Measurements from ENCODE around the gene JAK1.
"Not testable (repeated sequence)": the region's sequence is repeated elsewhere in the genome, so short reads cannot be mapped to it uniquely, and the experiment has no call there.

Gene JAK1

DNA sequence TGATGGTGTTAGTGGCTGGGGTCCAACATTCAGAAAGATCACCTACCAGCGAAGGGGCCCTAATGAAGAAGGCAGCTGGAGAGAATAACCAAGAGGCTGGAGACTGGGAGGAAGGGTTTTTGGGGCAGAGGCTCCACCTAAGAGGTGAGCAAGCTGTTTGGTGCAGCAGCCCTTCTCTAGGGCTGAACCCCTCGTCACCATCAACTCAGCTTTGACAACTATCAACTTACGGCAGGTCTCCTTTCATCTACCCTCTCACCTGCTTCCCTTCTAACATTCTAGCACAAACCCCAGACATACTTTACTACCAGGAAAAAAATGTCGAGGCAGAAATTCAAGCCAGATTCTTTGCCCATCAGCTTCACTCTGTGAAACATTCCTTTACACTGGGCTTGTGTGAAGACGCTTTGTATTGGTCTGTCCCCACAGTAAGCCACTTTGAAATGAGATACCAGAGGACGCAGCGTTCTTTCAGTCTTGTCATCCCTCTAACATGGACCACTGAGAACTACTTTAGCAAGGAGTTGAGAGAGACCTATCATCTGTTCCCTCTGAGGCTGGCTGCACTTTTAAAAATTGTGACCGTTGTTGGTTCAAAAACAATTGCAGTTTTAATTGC, 136.8 kb downstream of the JAK1 start:
- DNase-seq, result no peak

DNA sequence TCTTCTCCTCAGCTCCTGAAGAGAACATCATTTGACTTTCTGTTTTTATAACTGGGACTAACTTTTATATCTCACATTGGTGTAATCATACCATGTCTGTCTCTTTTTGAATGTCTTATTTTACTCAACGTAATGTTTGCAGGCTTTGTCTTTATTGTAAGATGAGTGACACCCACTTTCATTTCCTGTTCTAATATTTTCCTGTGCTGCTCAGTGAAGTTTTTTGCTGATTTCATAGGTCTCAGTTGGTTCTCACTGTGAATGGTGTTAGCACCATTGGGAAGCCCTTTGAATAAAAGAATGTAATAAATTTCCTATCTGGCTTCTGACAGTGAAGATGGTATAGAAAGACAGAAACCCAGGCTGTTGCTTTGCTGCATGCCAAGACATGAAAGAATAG, 137.5 kb downstream of the JAK1 start:
- DNase-seq, result no peak

DNA sequence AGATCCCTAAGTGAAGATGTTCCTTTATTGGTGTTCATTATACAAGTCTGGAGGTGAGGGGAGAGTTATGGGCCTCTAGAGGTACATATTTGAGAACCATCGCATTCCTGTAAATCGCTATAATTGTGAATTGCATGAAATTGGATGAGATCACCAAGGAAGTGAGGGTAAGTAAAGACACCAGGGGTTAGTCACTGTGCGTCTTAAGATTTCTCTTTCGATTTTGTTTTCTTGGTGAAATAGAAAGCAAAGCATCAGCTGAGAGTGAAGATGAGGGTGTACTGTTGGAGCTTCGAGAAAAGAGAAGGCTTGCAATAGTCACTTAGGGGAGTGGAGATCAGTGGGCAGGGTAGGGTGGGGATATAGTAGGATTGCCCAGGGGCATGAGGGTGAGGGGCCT, 139.4 kb downstream of the JAK1 start:
- no peak for DNase-seq

DNA sequence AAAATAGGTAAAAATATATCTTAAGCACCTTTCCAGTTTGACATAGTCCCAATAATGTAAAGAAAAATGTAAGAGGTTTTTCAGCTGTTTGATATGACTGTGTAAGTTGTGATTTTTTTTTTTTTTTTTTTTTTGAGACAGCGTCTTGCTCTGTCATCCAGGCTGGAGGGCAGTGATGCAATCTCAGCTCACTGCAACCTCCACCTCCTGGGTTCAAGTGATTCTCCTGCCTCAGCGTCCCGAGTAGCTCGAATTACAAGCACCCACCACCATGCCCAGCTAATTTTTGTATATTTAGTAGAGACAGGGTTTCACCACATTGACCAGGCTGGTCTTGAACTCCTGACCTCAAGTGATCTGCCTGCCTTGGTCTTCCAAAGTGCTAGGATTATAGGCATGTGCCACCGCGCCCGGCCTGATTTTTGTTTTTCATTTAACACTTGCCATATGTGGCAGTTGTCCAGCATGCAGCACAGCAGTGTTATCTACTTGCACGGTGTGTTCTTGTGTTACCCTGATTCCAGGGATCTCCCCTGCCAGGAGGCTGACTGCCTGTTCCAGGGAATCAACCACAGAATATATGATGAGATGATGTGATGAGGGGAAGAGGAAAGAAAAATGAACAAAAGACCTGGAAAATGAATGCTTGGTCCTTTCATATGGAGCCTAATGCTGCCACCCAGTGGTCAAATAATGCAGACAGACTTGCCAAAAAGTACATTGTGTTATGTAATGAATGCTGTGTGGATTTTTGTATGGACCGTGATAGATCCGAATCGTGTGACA, 142.5 kb downstream of the JAK1 start:
- DNase-seq, result peak; percentile 87

DNA sequence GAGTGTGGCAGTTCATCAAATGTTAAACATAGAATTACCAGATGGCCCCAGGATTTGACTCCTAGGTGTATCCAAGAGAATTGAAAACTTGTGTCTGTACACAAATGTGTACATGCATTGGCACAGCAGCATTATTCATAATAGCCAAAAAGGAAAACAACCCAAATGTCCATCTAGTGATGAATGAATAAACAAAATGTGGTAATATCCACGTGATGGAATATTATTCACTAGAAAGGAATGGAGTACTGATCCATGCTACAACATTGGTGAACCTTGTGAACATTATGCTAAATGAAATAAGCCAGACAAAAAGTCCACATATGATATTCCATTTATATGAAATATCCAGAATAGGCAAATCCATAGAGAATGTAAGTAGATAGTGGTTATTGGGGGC, 143.7 kb downstream of the JAK1 start:
- DNase-seq, result no peak

DNA sequence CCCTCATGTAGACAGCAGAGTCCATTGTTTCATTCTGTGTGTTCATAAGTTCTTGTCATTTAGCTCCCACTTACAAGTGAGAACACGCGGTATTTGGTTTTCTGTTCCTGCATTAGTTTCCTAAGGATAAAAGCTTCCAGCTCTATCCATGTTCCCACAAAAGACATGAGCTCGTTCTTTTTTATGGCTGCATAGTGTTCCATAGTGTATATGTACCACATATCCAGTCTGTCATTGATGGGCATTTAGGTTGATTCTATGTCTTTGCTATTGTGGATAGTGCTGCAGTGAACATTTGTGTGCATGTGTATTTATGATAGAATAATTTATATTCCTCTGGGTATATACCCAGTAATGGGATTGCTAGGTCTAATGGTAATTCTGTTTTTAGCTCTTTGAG, 145.8 kb downstream of the JAK1 start:
- DNase-seq, result not testable (repeated sequence)

DNA sequence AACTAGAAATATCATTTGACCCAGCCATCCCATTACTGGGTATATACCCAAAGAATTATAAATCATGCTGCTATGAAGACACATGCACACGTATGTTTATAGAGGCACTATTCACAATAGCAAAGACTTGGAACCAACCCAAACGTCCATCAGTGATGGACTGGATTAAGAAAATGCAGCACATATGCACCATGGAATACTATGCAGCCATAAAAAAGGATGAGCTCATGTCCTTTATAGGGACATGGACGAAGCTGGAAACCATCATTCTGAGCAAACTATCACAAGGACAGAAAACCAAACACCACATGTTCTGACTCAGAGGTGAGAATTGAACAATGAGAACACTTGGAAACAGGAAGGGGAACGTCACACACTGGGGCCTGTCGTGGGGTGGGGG, 149.0 kb downstream of the JAK1 start:
- not testable (repeated sequence) for DNase-seq

DNA sequence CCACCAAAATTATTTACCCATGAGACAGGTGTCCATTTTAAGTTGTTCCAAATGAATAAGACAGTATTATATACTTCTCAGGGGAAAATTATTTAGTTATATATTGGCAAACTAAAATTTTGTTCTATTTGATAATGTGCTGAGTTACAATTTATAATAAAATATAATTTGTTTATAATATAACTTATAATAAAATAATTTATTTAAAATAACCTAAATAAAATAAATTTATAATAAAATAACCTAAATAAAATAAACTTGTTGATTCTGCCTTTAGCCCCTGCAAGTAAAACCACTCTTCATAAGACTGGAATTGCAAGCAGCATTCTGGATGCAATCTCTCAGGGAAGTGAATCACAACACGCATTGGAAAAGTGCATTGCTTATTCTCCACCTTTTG, 151.9 kb downstream of the JAK1 start:
- DNase-seq, result no peak

DNA sequence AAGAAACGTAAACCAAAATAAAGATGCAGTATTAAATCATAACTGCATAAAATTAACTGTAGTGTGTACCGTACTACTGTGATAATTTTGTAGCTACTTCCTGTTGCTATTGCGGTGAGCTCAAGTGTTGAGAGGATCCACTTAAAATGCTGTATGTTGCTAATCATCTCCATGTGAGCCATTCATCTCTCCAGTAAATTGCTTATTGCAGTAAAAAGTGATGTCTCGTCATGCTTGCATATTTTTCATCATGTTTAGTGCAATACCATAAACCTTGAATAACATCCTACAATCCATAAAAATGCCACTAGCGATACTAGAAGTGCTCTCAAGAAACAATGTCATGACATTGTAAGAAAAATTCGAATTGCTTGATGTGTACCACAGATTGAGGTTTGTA, 155.2 kb downstream of the JAK1 start:
- DNase-seq, result no peak

DNA sequence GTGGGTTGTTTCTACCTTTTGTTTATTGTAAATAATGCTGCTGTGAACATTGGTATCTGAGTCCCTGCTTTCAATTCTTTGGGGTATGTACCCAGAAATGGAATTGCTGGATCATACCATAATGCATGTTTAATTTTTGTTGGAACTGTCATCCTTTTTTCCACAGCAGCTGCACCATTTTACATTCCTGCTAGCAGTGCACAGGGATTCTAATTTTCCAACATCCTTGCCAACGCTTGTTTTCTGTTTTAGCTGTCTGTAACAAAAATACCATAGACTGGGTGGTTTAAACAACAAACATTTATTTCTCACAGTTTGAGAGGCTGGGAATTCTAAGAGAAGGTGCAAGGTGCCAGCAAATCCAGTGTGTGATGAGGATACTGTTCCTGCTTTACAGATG, 156.3 kb downstream of the JAK1 start:
- DNase-seq, result no peak

DNA sequence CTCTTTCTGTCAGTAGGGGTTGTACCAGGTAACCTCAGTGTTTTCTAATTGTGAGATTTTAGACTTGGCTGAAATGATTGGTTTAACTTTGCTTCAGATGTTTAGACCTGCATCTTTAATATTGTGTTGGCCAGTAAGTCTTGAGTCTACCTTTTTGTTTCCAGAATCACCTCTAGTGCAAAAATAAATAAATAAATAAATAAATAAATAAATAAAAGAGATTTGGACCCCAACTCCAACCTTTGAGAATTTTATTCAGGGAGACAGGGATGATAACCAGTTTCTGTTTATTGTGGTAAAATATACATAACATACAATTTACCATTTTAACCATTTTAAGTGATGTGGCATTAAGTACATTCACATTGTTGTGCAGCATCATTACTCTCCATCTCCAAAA, 157.0 kb downstream of the JAK1 start:
- no peak for DNase-seq

DNA sequence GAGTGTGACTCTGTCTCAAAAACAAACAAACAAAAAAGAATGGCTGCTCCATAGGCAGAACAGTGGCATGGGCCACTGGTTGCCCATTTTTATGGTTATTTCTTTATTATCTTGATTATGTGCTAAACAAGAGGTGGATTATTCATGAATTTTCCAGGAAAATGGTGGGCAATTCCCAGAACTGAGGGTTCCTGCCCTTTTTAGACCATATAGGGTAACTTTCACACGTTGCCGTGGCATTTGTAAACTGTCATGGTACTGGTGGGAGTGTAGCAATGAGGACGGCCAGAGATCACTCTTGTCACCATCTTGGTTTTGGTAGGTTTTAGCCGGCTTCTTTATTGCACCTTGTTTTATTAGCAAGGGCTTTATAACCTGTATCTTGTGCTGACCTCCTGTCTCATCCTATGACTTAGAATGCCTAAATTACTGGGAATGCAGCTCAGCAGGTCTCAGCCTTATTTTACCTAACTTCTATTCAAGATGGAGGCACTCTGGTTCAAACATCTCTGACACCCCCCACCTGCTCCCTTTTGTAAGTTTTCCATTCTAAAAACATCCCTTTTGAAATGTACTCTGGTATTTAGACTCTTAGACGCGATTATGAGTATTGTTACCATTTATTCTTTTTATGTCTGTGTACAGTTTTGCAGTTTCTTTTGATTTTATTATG, 164.4 kb downstream of the JAK1 start:
- no peak for DNase-seq

DNA sequence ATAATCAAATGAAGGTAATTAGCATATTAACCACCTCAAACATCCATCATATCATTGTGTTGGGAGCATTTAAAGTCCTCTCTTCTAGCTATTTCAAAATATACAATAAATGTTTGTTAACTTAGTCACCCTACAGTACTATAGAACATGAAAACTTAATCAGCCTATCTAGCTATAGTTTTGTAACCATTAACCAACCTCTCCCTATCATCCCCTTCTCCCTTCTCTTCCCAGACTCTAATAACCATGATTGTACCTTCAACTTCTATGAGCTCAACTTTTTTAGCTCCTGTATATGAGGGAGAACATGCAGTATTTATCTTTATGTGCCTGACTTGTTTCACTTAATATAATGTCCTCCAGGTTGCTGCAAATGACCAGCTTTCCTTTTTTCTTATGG, 167.5 kb downstream of the JAK1 start:
- DNase-seq, result no peak

DNA sequence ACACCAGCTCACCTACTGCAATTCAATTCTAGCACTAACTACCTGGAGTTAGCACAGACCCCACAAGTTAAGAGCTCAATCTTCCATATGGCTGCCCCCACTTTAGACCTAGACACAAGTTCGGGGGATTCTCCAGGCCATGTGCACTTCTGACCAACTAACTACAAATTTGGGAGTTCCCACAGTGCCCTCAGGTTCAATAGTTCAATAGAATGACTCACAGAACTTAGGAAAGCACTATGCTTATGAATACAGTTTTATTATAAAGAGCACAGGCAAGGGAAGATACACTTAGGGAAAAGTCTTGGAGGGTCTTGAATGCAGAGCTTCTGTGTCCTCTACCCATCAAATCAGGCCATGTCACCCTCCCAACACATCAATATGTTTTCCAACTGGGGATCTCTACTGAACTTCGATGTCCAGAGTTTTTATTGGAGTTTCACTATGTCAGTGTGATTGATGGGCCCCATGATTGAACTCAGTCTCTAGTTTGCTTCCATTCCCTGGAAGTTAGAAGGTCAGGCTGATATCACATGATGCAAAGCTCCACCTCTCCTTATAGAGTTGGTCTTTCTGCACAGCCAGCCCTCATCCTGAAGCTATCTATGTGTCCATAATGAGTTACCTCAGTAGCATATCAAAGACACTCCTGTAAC, 175.4 kb downstream of the JAK1 start:
- no peak for DNase-seq
